Urinary bladder (tissue), 4 donors: ENCODE measurements around the gene GINS1. TPM values are rescaled to one million over a fixed set of nuclear protein-coding genes. Genes with fewer than 3 reads are reported as not detected.

Experiments used
- DNase-seq: peaks from one replicate; pipeline ENCODE4 v3.0.0-alpha.2; 2015; ENCODE audit errors: extremely low spot score
- H3K27ac ChIP-seq: one replicate; pipeline ENCODE4 v1.5.1; 2013; ENCODE audit warnings: low read depth, mild to moderate bottlenecking, moderate library complexity
- H3K36me3 ChIP-seq: one replicate; pipeline ENCODE4 v1.6.1; 2013; ENCODE audit warnings: mild to moderate bottlenecking, moderate library complexity; ENCODE audit not compliant: insufficient read depth
- H3K4me1 ChIP-seq: one replicate; pipeline ENCODE4 v1.6.1; 2013; ENCODE audit warnings: mild to moderate bottlenecking, moderate library complexity; ENCODE audit not compliant: insufficient read depth
- H3K4me3 ChIP-seq: one replicate; pipeline ENCODE4 v1.5.1; 2013; ENCODE audit warnings: low read depth, low read length
- WGBS: extraction: QIAGEN DNeasy Blood & Tissue Kit; methylation state at CpG from one replicate; pipeline ENCODE4 v1.1.7; 2013; 5-methylcytosine and 5-hydroxymethylcytosine counted together
- polyA plus RNA-seq: library from polyadenylated mRNA; stranded (reverse); fragments of 200-250 nt; gene quantifications from one replicate; pipeline ENCODE4 v1.2.3, GENCODE V29; 2013
- total RNA-seq: library from RNA; depleted of rRNA; stranded (reverse); fragments of >200 nt; gene quantifications from one replicate; pipeline ENCODE4 v1.2.3, GENCODE V29; 2014
- donor health status: healthy with polysubstance abuse.
- donor health status: healthy.

The GINS1 gene
- total and polyA plus RNA-seq, 2 donors: 0.80 to 10.2 TPM

- 80% methylated on average over 25 of the region's 25 CpGs for WGBS
- H3K36me3 ChIP-seq: no peaks in the 10 kb centered on the region
- H3K4me3 ChIP-seq: no peak overlapping the region
- no peak overlapping the region for H3K27ac ChIP-seq
- no peak for DNase-seq
- H3K4me1 ChIP-seq: no peaks in the 10 kb centered on the region
These were observed 45.8 kb downstream of the GINS1 start for GRCh38 chr20:25453035-25453810.

GRCh38 chr20:25454153-25454900 is 46.9 kb downstream of the GINS1 start:
- no peak for DNase-seq
- Histone ChIP-seq H3K4me1 (no peaks in the 10 kb centered on the region), H3K27ac (no peak overlapping the region), H3K36me3 (no peaks in the 10 kb centered on the region), H3K4me3 (no peak overlapping the region)
- 97% methylated on average over 15 of the region's 15 CpGs for WGBS

- no peak overlapping the region for H3K27ac ChIP-seq
- no peaks in the 10 kb centered on the region for H3K36me3 ChIP-seq
- 92% methylated on average over 22 of the region's 22 CpGs for WGBS
- DNase-seq: no peak
- no peaks in the 10 kb centered on the region for H3K4me1 ChIP-seq
- no peak overlapping the region for H3K4me3 ChIP-seq
These were observed 50.6 kb downstream of the GINS1 start for GRCh38 chr20:25457886-25458680.

- no peaks in the 10 kb centered on the region for H3K36me3 ChIP-seq
- H3K4me3 ChIP-seq: no peak overlapping the region
- DNase-seq: no peak
- 93% methylated on average over 20 of the region's 20 CpGs for WGBS
- H3K4me1 ChIP-seq: no peaks in the 10 kb centered on the region
- H3K27ac ChIP-seq: no peak overlapping the region
These were observed 51.8 kb downstream of the GINS1 start for GRCh38 chr20:25459111-25459830.

- Histone ChIP-seq H3K27ac (no peak overlapping the region), H3K4me1 (no peaks in the 10 kb centered on the region), H3K36me3 (no peaks in the 10 kb centered on the region), H3K4me3 (no peak overlapping the region)
- WGBS: 92% methylated on average over 12 of the region's 12 CpGs
- DNase-seq: no peak
These were observed 52.6 kb downstream of the GINS1 start for GRCh38 chr20:25459916-25460535.

GRCh38 chr20:25460566-25461280 is 53.2 kb downstream of the GINS1 start:
- Histone ChIP-seq H3K36me3 (no peaks in the 10 kb centered on the region), H3K4me3 (no peak overlapping the region), H3K27ac (no peak overlapping the region), H3K4me1 (no peaks in the 10 kb centered on the region)
- DNase-seq: no peak
- WGBS: 95% methylated on average over 19 of the region's 19 CpGs

- Histone ChIP-seq H3K27ac (no peak overlapping the region), H3K36me3 (no peaks in the 10 kb centered on the region), H3K4me3 (no peak overlapping the region), H3K4me1 (no peaks in the 10 kb centered on the region)
- 94% methylated on average over 9 of the region's 9 CpGs for WGBS
- no peak for DNase-seq
These were observed 53.8 kb downstream of the GINS1 start for GRCh38 chr20:25461281-25461650.

GRCh38 chr20:25461786-25462545 is 54.5 kb downstream of the GINS1 start:
- Histone ChIP-seq H3K36me3 (no peaks in the 10 kb centered on the region), H3K4me1 (no peaks in the 10 kb centered on the region), H3K4me3 (no peak overlapping the region), H3K27ac (no peak overlapping the region)
- no peak for DNase-seq
- 83% methylated on average over 18 of the region's 18 CpGs for WGBS

- WGBS: 79% methylated on average over 13 of the region's 13 CpGs
- Histone ChIP-seq H3K4me3 (no peak overlapping the region), H3K4me1 (no peaks in the 10 kb centered on the region), H3K27ac (no peak overlapping the region), H3K36me3 (peaks cover 3% of the 10 kb centered on the region)
- no peak for DNase-seq
These were observed 57.2 kb downstream of the GINS1 start for GRCh38 chr20:25464501-25465242.

GRCh38 chr20:25465243-25466135 is 58.0 kb downstream of the GINS1 start:
- 92% methylated on average over 15 of the region's 15 CpGs for WGBS
- Histone ChIP-seq H3K4me1 (no peaks in the 10 kb centered on the region), H3K27ac (no peak overlapping the region), H3K36me3 (peaks cover 3% of the 10 kb centered on the region), H3K4me3 (no peak overlapping the region)
- DNase-seq: no peak

GRCh38 chr20:25466846-25467245 is 59.4 kb downstream of the GINS1 start:
- no peak overlapping the region for H3K27ac ChIP-seq
- no peak for DNase-seq
- 88% methylated on average over 7 of the region's 7 CpGs for WGBS
- peaks cover 3% of the 10 kb centered on the region for H3K36me3 ChIP-seq
- no peak overlapping the region for H3K4me3 ChIP-seq
- H3K4me1 ChIP-seq: no peaks in the 10 kb centered on the region
